Measurements from ENCODE around the gene MIPOL1. TPM values are rescaled to one million over a fixed set of nuclear protein-coding genes. Genes with fewer than 3 reads are reported as not detected.

MIPOL1 gene
- total RNA-seq, 1 donor from 2014 or later = 14.6 TPM

- Mint-ChIP-seq H3K9me3 (ENCODE audit: unreplicated experiment) (no peaks in the 10 kb centered on the region), H3K4me3 (ENCODE audit: unreplicated experiment) (no peak overlapping the region), H3K4me1 (ENCODE audit: unreplicated experiment) (peaks cover 7% of the 10 kb centered on the region), H3K27ac (ENCODE audit: unreplicated experiment) (no peak overlapping the region), H3K27me3 (ENCODE audit: unreplicated experiment) (no peaks in the 10 kb centered on the region), H3K36me3 (ENCODE audit: unreplicated experiment) (no peaks in the 10 kb centered on the region)
- DNase-seq (ENCODE audit: extremely low spot score, unreplicated experiment) = no peak
- TF ChIP-seq, protein P1, sequence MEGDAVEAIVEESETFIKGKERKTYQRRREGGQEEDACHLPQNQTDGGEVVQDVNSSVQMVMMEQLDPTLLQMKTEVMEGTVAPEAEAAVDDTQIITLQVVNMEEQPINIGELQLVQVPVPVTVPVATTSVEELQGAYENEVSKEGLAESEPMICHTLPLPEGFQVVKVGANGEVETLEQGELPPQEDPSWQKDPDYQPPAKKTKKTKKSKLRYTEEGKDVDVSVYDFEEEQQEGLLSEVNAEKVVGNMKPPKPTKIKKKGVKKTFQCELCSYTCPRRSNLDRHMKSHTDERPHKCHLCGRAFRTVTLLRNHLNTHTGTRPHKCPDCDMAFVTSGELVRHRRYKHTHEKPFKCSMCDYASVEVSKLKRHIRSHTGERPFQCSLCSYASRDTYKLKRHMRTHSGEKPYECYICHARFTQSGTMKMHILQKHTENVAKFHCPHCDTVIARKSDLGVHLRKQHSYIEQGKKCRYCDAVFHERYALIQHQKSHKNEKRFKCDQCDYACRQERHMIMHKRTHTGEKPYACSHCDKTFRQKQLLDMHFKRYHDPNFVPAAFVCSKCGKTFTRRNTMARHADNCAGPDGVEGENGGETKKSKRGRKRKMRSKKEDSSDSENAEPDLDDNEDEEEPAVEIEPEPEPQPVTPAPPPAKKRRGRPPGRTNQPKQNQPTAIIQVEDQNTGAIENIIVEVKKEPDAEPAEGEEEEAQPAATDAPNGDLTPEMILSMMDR (IDR thresholded peaks at IDR 0.05) = no peak
Measured at GRCh38 chr14:37544407-37544806, 346.7 kb downstream of the MIPOL1 start.

- H3K4me3 Mint-ChIP-seq (ENCODE audit: unreplicated experiment) = no peak overlapping the region
- H3K9me3 Mint-ChIP-seq (ENCODE audit: unreplicated experiment) = no peaks in the 10 kb centered on the region
Measured at GRCh38 chr14:37545174-37545573, 347.4 kb downstream of the MIPOL1 start.

DNA sequence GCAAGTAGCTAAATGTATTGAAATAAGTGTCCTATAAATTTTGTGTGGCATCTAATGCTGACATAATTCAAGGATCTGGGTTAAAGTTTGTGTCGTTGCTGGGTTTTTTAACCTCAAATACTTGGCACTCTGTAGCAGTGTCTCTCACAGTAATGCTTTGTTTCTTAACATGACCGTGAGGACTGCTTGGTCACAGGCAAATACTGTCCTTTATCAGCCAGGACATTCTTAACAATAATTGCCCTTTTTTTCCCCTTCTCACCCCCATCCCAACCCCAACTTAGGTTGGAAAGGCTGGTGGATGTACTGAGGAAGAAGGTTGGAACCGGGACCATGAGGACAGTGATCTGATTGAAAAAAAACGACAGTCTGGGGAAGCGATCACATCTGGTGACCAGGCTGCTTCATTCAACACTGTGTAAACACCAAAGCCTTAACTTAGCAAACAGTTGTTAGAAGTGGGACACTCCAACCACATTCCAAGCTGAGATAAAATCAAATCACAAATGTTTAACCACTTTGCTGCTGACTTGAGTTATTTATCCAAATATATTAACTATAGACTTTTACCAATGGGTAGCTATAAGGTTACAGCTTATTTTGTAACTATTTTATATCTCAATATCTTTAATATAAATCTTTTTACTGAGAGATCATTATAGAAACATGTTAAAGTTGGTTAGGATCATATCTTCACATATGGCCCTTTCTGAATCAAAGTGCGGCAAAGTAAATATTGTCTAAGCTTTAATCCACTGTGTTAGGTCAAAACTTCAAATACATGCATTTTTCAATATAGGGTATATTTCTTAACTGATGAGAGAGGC, 349.1 kb downstream of the MIPOL1 start:
- no peak for DNase-seq (ENCODE audit: extremely low spot score, unreplicated experiment)

More at GRCh38 chr14:37545174-37545573, 347.4 kb downstream of the MIPOL1 start:
- DNase-seq (ENCODE audit: extremely low spot score, unreplicated experiment) = no peak
- Mint-ChIP-seq H3K27me3 (ENCODE audit: unreplicated experiment) (no peaks in the 10 kb centered on the region), H3K27ac (ENCODE audit: unreplicated experiment) (no peak overlapping the region), H3K4me1 (ENCODE audit: unreplicated experiment) (peaks cover 7% of the 10 kb centered on the region), H3K36me3 (ENCODE audit: unreplicated experiment) (no peaks in the 10 kb centered on the region)
- TF ChIP-seq, protein P1 (IDR thresholded peaks at IDR 0.05) = no peak

DNA sequence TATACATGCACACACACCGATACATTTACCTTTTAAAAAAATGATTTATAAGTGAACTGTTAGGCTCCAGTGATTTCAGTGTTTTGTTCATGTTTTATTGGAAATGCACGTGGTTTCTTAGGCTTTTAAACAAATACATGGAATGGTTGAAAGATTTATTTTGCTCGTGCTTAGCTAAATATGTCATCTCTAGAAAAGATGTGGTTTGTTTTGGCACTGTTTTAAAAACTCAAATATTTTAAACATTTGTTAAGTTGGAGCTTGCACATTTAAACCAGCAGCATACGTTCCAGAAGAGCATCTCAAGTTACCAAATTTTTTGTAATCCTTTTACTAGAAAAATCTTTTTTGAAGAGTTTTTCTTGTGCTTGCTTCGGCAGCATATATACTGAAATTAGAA, 352.8 kb downstream of the MIPOL1 start:
- Mint-ChIP-seq H3K9me3 (ENCODE audit: unreplicated experiment) (peaks cover 18% of the 10 kb centered on the region), H3K4me1 (ENCODE audit: unreplicated experiment) (peaks cover 10% of the 10 kb centered on the region), H3K4me3 (ENCODE audit: unreplicated experiment) (no peak overlapping the region), H3K27ac (ENCODE audit: unreplicated experiment) (no peak overlapping the region), H3K36me3 (ENCODE audit: unreplicated experiment) (peaks cover 5% of the 10 kb centered on the region), H3K27me3 (ENCODE audit: unreplicated experiment) (no peaks in the 10 kb centered on the region)
- DNase-seq (ENCODE audit: extremely low spot score, unreplicated experiment) = no peak
- TF ChIP-seq, protein P1 (IDR thresholded peaks at IDR 0.05) = no peak

More for the DNA sequence above, 349.1 kb downstream of the MIPOL1 start:
- no peaks in the 10 kb centered on the region for H3K27me3 Mint-ChIP-seq (ENCODE audit: unreplicated experiment)
- H3K9me3 Mint-ChIP-seq (ENCODE audit: unreplicated experiment) = no peaks in the 10 kb centered on the region
- peak overlapping the region; percentile 29 for H3K4me3 Mint-ChIP-seq (ENCODE audit: unreplicated experiment)
- H3K27ac Mint-ChIP-seq (ENCODE audit: unreplicated experiment) = no peak overlapping the region
- H3K36me3 Mint-ChIP-seq (ENCODE audit: unreplicated experiment) = no peaks in the 10 kb centered on the region
- TF ChIP-seq, protein P1 (IDR thresholded peaks at IDR 0.05) = no peak
- H3K4me1 Mint-ChIP-seq (ENCODE audit: unreplicated experiment) = peaks cover 10% of the 10 kb centered on the region

DNA sequence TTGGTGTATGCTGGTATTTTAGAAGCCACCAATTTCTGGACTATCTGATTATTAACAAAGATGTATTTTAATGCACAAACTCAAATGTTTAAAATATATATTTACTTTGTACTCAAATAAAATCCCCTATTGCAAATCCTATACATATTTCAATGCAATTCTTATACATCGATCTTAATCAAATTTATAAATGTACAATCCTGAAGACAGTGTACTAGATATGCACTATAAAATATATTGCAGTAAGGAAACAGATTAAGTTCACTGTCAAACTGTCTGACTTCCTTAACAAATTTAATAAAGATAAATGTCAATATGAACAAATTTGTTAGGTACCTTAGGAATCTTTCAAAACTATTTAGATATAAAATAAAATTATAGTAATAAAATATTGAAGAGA, 353.4 kb downstream of the MIPOL1 start:
- H3K4me3 Mint-ChIP-seq (ENCODE audit: unreplicated experiment) = no peak overlapping the region
- TF ChIP-seq, protein P1 (IDR thresholded peaks at IDR 0.05) = no peak
- no peaks in the 10 kb centered on the region for H3K27me3 Mint-ChIP-seq (ENCODE audit: unreplicated experiment)
- DNase-seq (ENCODE audit: extremely low spot score, unreplicated experiment) = no peak
- H3K36me3 Mint-ChIP-seq (ENCODE audit: unreplicated experiment) = peaks cover 5% of the 10 kb centered on the region
- no peak overlapping the region for H3K27ac Mint-ChIP-seq (ENCODE audit: unreplicated experiment)
- peaks cover 18% of the 10 kb centered on the region for H3K9me3 Mint-ChIP-seq (ENCODE audit: unreplicated experiment)
- peaks cover 10% of the 10 kb centered on the region for H3K4me1 Mint-ChIP-seq (ENCODE audit: unreplicated experiment)

All from osteocyte (in vitro differentiated cells).